Measurements from ENCODE around the gene PDE4B.

DNA sequence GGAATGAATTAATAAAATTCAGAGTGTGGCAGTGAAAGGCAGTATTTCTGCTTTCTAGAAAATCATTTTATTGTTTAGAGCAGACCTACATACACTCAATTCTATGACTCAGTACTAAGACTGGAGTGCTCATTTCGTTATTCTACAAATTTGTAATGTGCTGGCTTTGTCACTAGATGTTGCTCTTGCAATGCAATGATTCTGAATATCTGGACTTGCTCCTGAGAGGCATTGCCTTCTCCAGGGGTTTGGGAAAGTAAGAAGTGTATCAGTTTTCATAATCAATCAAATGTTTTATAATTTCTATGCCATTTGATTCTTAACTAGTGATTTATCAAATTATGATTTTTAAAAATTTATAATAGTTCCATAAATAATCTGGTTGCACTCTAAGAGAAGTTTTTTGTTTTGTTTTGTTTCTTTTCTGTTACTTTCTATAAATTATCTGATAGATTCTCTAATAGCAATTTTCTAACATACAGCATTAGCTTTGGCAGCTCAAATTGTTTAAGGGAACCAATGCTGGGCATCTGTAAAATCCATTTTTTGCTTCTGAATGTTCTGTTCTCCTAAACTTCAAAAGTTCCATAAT, 460.7 kb downstream of the PDE4B start:
- TF ChIP-seq CTCF (conservative IDR thresholded peaks at IDR 0.05 in 1 of 2, IDR thresholded peaks at IDR 0.05 in 1 of 2; ENCODE audit: extremely low read depth in 1 of 2, insufficient read depth in 1 of 2, low read depth in 1 of 2, low read length in 2 of 2) (peak; percentile 84 to 91), EZH2 (IDR thresholded peaks at IDR 0.05; ENCODE audit: borderline replicate concordance, low read length) (no peak)
